LNCaP clone FGC (cell line): ENCODE measurements around the gene DNALI1.
"Not testable (repeated sequence)": the region's sequence is repeated elsewhere in the genome, so short reads cannot be mapped to it uniquely, and the experiment has no call there.

ENCODE experiments used
- DNase-seq: peaks from one replicate; pipeline ENCODE4 v3.0.0-alpha.2; 2011; ENCODE audit warnings: low read depth
- H3K4me3 ChIP-seq: 2 replicates; pipeline ENCODE4 v1.5.1; 2011; ENCODE audit warnings: mild to moderate bottlenecking, low read depth, low read length, control low read depth
- TF ChIP-seq, protein P1 (sequence below): IDR thresholded peaks from 2 replicates; pipeline ENCODE4 v1.5.1; 2012; ENCODE audit warnings: mild to moderate bottlenecking; ENCODE audit not compliant: control insufficient read depth, insufficient read depth; ENCODE audit errors: extremely low read depth

The DNALI1 gene

DNA sequence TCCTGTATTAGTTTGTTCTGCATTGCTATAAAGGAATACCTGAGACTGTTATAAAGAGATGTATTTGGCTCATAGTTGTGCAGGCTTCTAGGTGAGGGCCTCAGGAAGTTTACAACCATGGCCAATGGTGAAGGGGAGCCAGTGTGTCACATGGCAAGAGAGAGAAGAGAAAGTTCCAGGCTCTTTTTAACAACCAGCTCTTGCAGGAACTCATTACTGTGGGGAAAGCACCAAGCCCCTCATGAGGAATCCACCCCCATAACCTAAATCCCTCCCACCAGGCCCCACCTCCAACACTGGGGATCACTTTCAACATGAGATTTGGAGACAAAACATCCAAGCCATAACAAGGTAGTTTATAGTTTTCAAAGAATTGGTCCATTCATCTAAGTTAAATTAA, 37.1 kb upstream of the DNALI1 start:
- no peak for DNase-seq
- TF ChIP-seq, protein P1, sequence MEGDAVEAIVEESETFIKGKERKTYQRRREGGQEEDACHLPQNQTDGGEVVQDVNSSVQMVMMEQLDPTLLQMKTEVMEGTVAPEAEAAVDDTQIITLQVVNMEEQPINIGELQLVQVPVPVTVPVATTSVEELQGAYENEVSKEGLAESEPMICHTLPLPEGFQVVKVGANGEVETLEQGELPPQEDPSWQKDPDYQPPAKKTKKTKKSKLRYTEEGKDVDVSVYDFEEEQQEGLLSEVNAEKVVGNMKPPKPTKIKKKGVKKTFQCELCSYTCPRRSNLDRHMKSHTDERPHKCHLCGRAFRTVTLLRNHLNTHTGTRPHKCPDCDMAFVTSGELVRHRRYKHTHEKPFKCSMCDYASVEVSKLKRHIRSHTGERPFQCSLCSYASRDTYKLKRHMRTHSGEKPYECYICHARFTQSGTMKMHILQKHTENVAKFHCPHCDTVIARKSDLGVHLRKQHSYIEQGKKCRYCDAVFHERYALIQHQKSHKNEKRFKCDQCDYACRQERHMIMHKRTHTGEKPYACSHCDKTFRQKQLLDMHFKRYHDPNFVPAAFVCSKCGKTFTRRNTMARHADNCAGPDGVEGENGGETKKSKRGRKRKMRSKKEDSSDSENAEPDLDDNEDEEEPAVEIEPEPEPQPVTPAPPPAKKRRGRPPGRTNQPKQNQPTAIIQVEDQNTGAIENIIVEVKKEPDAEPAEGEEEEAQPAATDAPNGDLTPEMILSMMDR = no peak
- H3K4me3 ChIP-seq = no peak overlapping the region

DNA sequence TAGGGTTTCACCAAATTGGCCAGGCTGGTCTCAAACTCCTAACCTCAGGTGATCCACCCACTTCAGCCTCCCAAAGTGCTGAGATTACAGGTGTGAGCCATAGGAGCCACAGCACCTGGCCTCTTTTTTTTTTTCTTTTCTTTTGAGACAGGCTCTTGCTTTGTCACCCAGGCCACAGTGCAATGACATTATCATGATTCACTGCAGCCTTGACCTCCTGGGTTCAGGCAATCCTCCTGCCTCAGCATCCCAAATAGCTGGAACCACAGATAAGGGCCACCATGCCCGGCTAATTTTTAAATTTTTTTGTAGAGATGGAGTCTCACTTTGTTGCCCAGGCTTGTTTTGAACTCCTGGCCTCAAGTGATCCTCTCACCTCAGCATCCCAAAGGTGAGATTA, 26.9 kb upstream of the DNALI1 start:
- not testable (repeated sequence) for H3K4me3 ChIP-seq

DNA sequence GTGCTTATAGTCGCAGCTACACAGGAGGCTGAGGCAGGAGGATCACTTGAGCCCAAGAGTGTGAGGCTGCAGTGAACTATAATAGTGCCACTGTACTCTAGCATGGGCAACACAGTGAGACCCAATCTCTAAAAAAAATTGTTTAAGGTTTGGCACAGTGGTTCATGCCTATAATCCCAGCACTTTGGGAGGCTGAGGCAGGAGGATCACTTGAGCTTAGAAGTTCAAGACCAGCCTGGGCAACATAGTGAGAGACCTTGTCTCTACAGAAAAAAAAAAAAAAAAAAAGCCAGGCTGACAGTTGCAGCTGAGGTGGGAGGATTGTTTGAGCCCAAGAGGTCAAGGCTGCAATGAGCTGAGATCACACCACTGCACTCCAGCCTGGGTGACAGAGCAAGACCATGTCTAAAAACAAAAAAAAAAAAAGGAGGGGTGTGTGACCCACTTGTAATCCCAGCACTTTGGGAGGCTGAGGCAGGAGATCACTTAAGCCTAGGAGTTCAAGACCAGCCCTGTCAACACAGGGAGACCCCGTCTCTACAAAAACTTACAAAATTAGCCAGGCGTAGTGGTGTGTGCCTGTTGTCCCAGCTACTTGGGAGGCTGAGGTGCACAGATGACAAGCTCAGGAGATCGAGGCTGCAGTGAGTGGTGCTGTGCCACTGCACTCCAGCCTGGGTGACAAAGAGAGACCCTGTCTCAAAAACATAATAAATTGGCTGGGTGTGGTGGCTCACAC, 24.2 kb upstream of the DNALI1 start:
- not testable (repeated sequence) for H3K4me3 ChIP-seq, DNase-seq

More for the DNA sequence above, 26.9 kb upstream of the DNALI1 start:
- not testable (repeated sequence) for DNase-seq

DNA sequence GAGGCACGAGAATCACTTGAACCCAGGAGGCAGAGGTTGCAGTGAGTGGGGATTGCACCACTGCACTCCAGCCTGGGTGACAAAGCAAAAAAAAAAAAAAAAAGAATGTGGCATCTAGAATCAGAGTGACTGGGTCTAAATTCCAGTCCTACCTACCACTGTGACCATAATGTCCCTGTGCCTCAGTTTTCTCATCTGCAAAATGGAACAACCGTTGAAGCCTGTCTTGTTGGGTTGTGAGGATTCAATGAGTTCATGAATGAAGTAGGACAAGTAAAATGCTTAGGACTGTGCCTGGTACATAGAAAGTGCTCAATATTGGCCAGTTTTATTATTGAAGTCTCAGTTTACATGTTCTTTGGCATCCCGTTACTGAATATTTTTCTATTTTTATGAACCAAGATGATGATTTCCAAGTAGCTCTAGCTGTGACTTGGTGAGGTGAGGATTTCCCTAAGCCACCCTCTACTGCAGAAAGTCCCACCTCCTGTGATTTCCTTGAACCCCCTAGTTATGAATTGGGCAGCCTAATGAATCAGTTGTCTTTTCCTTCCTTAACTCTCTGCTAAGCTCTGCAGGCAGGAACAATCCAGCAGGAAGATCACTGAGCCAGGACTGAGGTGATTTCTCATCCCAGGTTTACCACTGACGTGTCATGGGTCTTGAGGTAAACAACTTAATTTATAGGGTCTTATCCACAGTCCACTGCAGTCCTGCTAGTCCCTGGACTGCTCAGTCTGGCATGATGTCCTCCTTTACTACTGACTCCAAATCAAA, 23.2 kb upstream of the DNALI1 start:
- DNase-seq = no peak
- TF ChIP-seq, protein P1 = no peak
- H3K4me3 ChIP-seq = no peak overlapping the region

DNA sequence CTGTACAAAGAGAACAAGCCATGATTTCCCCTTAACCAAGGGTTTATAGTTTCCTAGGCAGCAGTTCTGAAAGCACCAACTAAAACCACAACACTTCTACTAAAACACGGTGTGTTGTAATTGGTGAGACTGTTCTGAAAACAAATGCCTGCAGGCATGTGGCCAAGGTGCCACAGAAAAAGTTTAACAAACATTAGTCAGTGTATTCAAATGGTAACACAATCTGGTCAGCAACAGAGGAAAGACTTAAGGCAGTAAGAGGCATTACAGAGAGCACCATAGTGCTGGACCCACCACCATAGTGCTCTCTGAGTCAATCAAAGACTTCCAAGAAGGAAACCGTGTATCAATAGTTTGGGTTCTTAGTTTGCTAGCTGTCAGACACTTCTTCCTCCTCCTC, 19.4 kb upstream of the DNALI1 start:
- no peak overlapping the region for H3K4me3 ChIP-seq
- TF ChIP-seq, protein P1 = no peak
- DNase-seq = peak; percentile 59

DNA sequence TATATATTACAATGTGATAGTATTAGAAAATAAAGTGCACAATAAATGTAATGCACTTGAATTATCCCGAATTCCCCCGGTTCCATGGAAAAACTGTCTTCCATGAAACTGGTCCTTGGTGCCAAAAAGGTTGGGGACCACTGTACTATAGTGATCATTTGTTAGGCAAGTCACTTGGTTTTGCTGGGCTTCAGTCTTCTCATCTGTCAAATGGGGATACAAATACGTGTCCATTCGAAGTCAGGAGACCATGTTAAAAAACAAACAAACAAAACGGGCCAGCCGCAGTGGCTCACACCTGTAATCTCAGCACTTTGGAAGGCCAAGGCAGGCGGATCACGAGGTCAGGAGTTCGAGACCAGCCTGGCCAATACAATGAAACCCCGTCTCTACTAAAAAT, 17.6 kb upstream of the DNALI1 start:
- H3K4me3 ChIP-seq, DNase-seq: not testable (repeated sequence)

DNA sequence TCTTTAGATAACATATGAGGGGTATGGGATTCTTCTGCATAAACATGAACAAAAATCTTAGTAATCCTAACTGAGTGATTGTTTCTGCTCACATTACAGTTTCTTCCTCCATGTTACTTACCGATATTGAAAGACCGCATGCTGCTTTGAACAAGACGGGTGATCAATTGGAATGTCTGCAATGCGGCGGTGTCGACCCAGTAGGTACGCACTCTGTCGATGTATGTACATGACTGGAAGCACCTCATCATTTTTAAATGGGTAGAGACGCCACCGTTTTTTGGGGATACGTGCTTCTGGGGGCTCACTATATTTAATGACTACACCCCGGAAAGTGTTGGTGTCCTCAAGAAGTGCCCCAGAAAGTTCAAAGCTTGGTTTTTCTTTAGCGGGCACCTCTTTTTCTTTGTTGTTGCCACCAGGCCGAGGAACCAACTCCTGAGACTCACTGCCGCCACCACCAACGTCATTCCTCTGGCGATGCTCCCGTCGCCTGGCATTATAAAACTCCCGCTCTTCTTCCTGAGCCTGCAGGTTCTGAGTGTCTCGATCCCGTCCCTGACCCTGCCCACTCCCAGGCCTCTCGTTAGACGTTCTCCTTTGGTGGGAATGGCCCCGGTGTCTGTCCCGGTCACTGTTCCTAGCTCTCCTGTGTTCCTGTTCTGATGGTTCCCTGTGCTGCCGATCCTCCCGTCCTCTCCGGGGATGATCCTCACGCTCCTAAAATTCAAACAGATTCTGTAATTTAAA, 16.5 kb upstream of the DNALI1 start:
- TF ChIP-seq, protein P1 = no peak
- no peak overlapping the region for H3K4me3 ChIP-seq
- no peak for DNase-seq

DNA sequence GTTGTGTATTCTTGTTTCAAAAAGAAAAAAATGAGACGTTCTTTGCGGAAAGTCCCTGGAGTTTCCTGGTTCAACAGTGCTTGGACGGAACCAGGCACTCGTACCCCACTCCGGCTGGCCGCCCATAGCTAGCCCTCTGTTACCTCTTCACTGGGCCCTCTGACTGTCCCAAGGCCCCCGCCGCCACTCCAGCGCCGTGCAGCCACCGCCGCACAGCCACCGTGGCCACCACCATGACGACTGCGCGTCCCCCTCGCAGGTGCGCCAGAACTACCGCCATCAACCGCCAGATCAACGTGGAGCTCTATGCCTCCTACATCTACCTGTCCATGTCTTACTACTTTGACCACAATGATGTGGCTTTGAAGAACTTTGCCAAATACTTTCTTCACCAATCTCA, 12.2 kb upstream of the DNALI1 start:
- no peak for DNase-seq
- no peak overlapping the region for H3K4me3 ChIP-seq
- TF ChIP-seq, protein P1 = no peak
